T follicular helper cell (primary cell): ENCODE measurements around the gene FAM111B.
A peak's percentile ranks its signal among the peaks of the same experiment; 100 is the strongest.
"Not testable (repeated sequence)": the region's sequence is repeated elsewhere in the genome, so short reads cannot be mapped to it uniquely, and the experiment has no call there.

Source experiments
- DNase-seq: peaks from one replicate; pipeline ENCODE4 v3.0.0-alpha.2; 2020; ENCODE audit warnings: low read depth

The FAM111B gene

GRCh38 chr11:59097938-59098337, 9.1 kb upstream of the FAM111B start:
- DNase-seq: not testable (repeated sequence)

- no peak for DNase-seq
These were observed 4.7 kb upstream of the FAM111B start for GRCh38 chr11:59102259-59102765.

GRCh38 chr11:59107721-59108120, 684 bp downstream of the FAM111B start:
- DNase-seq: not testable (repeated sequence)

- DNase-seq: no peak
These were observed 5.5 kb downstream of the FAM111B start for GRCh38 chr11:59112494-59112893.

GRCh38 chr11:59114344-59114743, 7.3 kb downstream of the FAM111B start:
- DNase-seq: no peak

GRCh38 chr11:59115553-59115952, 8.5 kb downstream of the FAM111B start:
- no peak for DNase-seq

- DNase-seq: no peak
These were observed 10.7 kb downstream of the FAM111B start for GRCh38 chr11:59117774-59118173.

GRCh38 chr11:59119826-59120225, 12.8 kb downstream of the FAM111B start:
- DNase-seq: no peak

- DNase-seq: peak; percentile 76
These were observed 28.8 kb downstream of the FAM111B start for GRCh38 chr11:59135648-59136461.

GRCh38 chr11:59136551-59136950, 29.5 kb downstream of the FAM111B start:
- DNase-seq: not testable (repeated sequence)

- no peak for DNase-seq
These were observed 30.2 kb downstream of the FAM111B start for GRCh38 chr11:59137190-59137589.

GRCh38 chr11:59138643-59139042, 31.6 kb downstream of the FAM111B start:
- DNase-seq: no peak

- no peak for DNase-seq
These were observed 34.2 kb downstream of the FAM111B start for GRCh38 chr11:59141191-59141590.

- no peak for DNase-seq
These were observed 34.8 kb downstream of the FAM111B start for GRCh38 chr11:59141673-59142460.

- peak; percentile 82 for DNase-seq
These were observed 35.8 kb downstream of the FAM111B start, which contains the start of gene FAM111A for GRCh38 chr11:59142530-59143507. Gene FAM111A, plus strand, starts transcription at chr11:59142856. Its CDS starts 6,017 bp downstream, at chr11:59148873.

GRCh38 chr11:59144096-59144495, 37.1 kb downstream of the FAM111B start:
- DNase-seq: no peak

- DNase-seq: peak; percentile 52
These were observed 37.7 kb downstream of the FAM111B start for GRCh38 chr11:59144579-59145345.

- no peak for DNase-seq
These were observed 38.5 kb downstream of the FAM111B start for GRCh38 chr11:59145534-59145933.

- no peak for DNase-seq
These were observed 44.7 kb downstream of the FAM111B start for GRCh38 chr11:59151761-59152160.

GRCh38 chr11:59152312-59152951, 45.4 kb downstream of the FAM111B start:
- DNase-seq: no peak
